Immature natural killer cell (primary cell): ENCODE measurements around the gene GLB1L2. TPM values are rescaled to one million over a fixed set of nuclear protein-coding genes. Genes with fewer than 3 reads are reported as not detected.

Experiments used
- DNase-seq, 3 donors: peaks; one replicate each; pipeline ENCODE4 v3.0.0; 2022; ENCODE audit warnings: mixed read lengths in 1 of 3
- H3K27ac Mint-ChIP-seq, 6 donors: one replicate each; pipeline ENCODE4 v1.8.0; 2020; ENCODE audit warnings: mixed read lengths in 6 of 6, mild to moderate bottlenecking in 5 of 6, inconsistent platforms in 4 of 6, moderate library complexity in 3 of 6
- H3K27me3 Mint-ChIP-seq, 3 donors: one replicate each; pipeline ENCODE4 v1.8.0; 2020 to 2021; ENCODE audit warnings: low read depth in 3 of 3, mild to moderate bottlenecking in 3 of 3, mixed read lengths in 3 of 3, moderate library complexity in 3 of 3, inconsistent platforms in 1 of 3
- H3K36me3 Mint-ChIP-seq, 3 donors: one replicate each; pipeline ENCODE4 v1.8.0; 2020; ENCODE audit warnings: mixed read lengths in 3 of 3, inconsistent platforms in 2 of 3, mild to moderate bottlenecking in 2 of 3
- H3K4me1 Mint-ChIP-seq, 2 donors: one replicate each; pipeline ENCODE4 v1.8.0; 2020; ENCODE audit warnings: inconsistent platforms in 2 of 2, mild to moderate bottlenecking in 2 of 2, mixed read lengths in 2 of 2, moderate library complexity in 1 of 2
- H3K4me3 Mint-ChIP-seq, 5 donors: one replicate each; pipeline ENCODE4 v1.8.0; 2020; ENCODE audit warnings: mild to moderate bottlenecking in 5 of 5, mixed read lengths in 5 of 5, inconsistent platforms in 3 of 5, moderate library complexity in 3 of 5
- H3K9me3 Mint-ChIP-seq, 6 donors: one replicate each; pipeline ENCODE4 v1.8.0; 2020; ENCODE audit warnings: mild to moderate bottlenecking in 6 of 6, mixed read lengths in 6 of 6, inconsistent platforms in 4 of 6, moderate library complexity in 3 of 6
- polyA plus RNA-seq, 3 donors: library from polyadenylated mRNA; unstranded; fragments of 300-500 nt; fragmentation: Illumina TruSeq; gene quantifications; one replicate each; pipeline ENCODE4 v1.2.3, GENCODE V29; 2021

Gene GLB1L2
- polyA plus RNA-seq, 3 donors from 2014 or later, result 1.4 to 1.7 TPM; not detected in 1

DNA sequence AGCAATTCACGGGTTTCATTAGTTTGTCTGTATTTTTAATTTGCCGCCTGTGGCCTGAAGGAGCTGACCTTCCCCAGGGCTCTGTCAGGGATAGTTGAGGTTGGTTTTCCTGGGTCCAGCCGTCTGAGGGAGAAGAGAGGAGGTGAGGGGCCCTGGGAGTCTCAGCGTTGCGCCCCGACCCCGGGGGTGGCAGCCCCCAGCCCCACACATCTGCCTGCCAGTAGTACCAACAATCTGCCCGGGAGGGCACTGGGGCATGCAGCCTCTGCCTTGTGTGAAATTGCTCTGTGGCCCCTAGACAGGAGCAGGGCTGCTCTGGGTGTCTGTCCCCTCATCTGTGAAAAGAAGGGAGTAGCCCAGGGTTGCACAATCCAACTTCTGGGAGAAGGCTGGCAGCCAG is 73.6 kb downstream of the GLB1L2 start:
- H3K4me1 Mint-ChIP-seq, result peaks cover 61 to 71% of the 10 kb centered on the region in 2 donors
- H3K9me3 Mint-ChIP-seq, result no peaks in the 10 kb centered on the region
- peak overlapping the region in 1 of 5 donors; percentile 15 for H3K4me3 Mint-ChIP-seq
- no peak for DNase-seq
- peaks cover 0 to 7% (median 4%) of the 10 kb centered on the region in 3 donors for H3K36me3 Mint-ChIP-seq
- H3K27me3 Mint-ChIP-seq, result peaks cover 0 to 7% (median 0%) of the 10 kb centered on the region in 3 donors
- H3K27ac Mint-ChIP-seq, result peak overlapping the region in 2 of 6 donors; percentile 23 to 56

- H3K9me3 Mint-ChIP-seq, result no peaks in the 10 kb centered on the region
- DNase-seq, result no peak
- peaks cover 0 to 7% (median 0%) of the 10 kb centered on the region in 3 donors for H3K27me3 Mint-ChIP-seq
- H3K36me3 Mint-ChIP-seq, result peaks cover 0 to 7% (median 4%) of the 10 kb centered on the region in 3 donors
- H3K4me3 Mint-ChIP-seq, result peak overlapping the region in 4 of 5 donors; percentile 30 to 61 (median 49)
- peak overlapping the region; percentile 0 to 79 (median 72) for H3K27ac Mint-ChIP-seq
- peaks cover 62 to 71% of the 10 kb centered on the region in 2 donors for H3K4me1 Mint-ChIP-seq
These were observed 74.1 kb downstream of the GLB1L2 start for GRCh38 chr11:134405841-134406240.

- Mint-ChIP-seq H3K9me3 (no peaks in the 10 kb centered on the region), H3K4me1 (peaks cover 61 to 69% of the 10 kb centered on the region in 2 donors), H3K27me3 (peaks cover 0 to 14% (median 6%) of the 10 kb centered on the region in 3 donors), H3K36me3 (peaks cover 0 to 7% (median 4%) of the 10 kb centered on the region in 3 donors), H3K27ac (peak overlapping the region; percentile 62 to 85 (median 78)), H3K4me3 (peak overlapping the region; percentile 50 to 76 (median 64))
- DNase-seq, result peak in 2 of 3 donors; percentile 18 to 46
These were observed 74.7 kb downstream of the GLB1L2 start for GRCh38 chr11:134406264-134407185.

DNA sequence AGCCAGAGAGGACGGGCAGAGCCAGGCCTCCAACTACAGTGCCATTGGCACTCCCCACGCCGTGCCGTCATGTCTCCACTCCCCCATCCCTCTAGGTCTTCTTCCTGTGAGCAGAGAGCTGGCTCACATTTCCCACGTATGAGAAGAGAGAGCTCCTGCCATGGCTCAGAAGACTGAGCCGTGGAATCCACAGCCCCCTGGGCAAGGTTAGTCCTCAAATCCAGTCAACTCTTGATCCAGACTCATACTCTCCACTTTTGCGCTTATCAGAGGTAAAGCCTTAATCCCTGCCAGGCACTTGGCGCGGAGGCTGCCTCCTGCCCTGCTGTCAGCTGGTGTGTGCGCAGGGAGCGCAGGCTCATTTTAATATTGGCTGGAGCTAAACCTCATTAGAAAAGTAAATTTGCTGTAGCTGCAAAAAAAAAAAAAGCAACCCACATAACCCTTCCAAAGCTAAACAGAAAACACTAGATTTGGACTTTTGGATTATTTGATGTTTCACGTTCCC is 75.6 kb downstream of the GLB1L2 start:
- peak overlapping the region; percentile 47 to 76 (median 58) for H3K4me3 Mint-ChIP-seq
- peaks cover 0 to 7% (median 4%) of the 10 kb centered on the region in 3 donors for H3K36me3 Mint-ChIP-seq
- peak overlapping the region in 5 of 6 donors; percentile 42 to 85 (median 78) for H3K27ac Mint-ChIP-seq
- peaks cover 0 to 15% (median 7%) of the 10 kb centered on the region in 3 donors for H3K27me3 Mint-ChIP-seq
- no peak for DNase-seq
- no peaks in the 10 kb centered on the region for H3K9me3 Mint-ChIP-seq
- H3K4me1 Mint-ChIP-seq, result peaks cover 56 to 63% of the 10 kb centered on the region in 2 donors

- no peaks in the 10 kb centered on the region for H3K9me3 Mint-ChIP-seq
- H3K4me1 Mint-ChIP-seq, result peaks cover 52 to 57% of the 10 kb centered on the region in 2 donors
- H3K27ac Mint-ChIP-seq, result peak overlapping the region in 4 of 6 donors; percentile 7 to 79 (median 72)
These were observed 76.1 kb downstream of the GLB1L2 start for GRCh38 chr11:134407923-134408322.

GRCh38 chr11:134409552-134410429 is 78.0 kb downstream of the GLB1L2 start:
- DNase-seq, result no peak
- peak overlapping the region; percentile 5 to 87 (median 60) for H3K27ac Mint-ChIP-seq
- peaks cover 7 to 24% (median 11%) of the 10 kb centered on the region in 3 donors for H3K27me3 Mint-ChIP-seq
- H3K4me1 Mint-ChIP-seq, result peaks cover 55 to 57% of the 10 kb centered on the region in 2 donors
- peaks cover 0 to 2% (median 0%) of the 10 kb centered on the region in 6 donors for H3K9me3 Mint-ChIP-seq
- H3K36me3 Mint-ChIP-seq, result peaks cover 0 to 7% (median 4%) of the 10 kb centered on the region in 3 donors
- H3K4me3 Mint-ChIP-seq, result peak overlapping the region; percentile 87 to 92 (median 87)

More at GRCh38 chr11:134407923-134408322, 76.1 kb downstream of the GLB1L2 start:
- Mint-ChIP-seq H3K27me3 (peaks cover 2 to 15% (median 7%) of the 10 kb centered on the region in 3 donors), H3K4me3 (peak overlapping the region in 2 of 5 donors; percentile 75 to 76), H3K36me3 (peaks cover 0 to 7% (median 4%) of the 10 kb centered on the region in 3 donors)
- DNase-seq, result no peak

- Mint-ChIP-seq H3K4me3 (peak overlapping the region; percentile 87 to 92 (median 87)), H3K36me3 (peaks cover 0 to 7% (median 4%) of the 10 kb centered on the region in 3 donors), H3K27ac (peak overlapping the region; percentile 55 to 87 (median 74)), H3K27me3 (peaks cover 7 to 24% (median 11%) of the 10 kb centered on the region in 3 donors), H3K4me1 (peaks cover 52 to 62% of the 10 kb centered on the region in 2 donors), H3K9me3 (peaks cover 0 to 2% (median 0%) of the 10 kb centered on the region in 6 donors)
- peak in 1 of 3 donors; percentile 8 for DNase-seq
These were observed 79.0 kb downstream of the GLB1L2 start for GRCh38 chr11:134410766-134411165.

DNA sequence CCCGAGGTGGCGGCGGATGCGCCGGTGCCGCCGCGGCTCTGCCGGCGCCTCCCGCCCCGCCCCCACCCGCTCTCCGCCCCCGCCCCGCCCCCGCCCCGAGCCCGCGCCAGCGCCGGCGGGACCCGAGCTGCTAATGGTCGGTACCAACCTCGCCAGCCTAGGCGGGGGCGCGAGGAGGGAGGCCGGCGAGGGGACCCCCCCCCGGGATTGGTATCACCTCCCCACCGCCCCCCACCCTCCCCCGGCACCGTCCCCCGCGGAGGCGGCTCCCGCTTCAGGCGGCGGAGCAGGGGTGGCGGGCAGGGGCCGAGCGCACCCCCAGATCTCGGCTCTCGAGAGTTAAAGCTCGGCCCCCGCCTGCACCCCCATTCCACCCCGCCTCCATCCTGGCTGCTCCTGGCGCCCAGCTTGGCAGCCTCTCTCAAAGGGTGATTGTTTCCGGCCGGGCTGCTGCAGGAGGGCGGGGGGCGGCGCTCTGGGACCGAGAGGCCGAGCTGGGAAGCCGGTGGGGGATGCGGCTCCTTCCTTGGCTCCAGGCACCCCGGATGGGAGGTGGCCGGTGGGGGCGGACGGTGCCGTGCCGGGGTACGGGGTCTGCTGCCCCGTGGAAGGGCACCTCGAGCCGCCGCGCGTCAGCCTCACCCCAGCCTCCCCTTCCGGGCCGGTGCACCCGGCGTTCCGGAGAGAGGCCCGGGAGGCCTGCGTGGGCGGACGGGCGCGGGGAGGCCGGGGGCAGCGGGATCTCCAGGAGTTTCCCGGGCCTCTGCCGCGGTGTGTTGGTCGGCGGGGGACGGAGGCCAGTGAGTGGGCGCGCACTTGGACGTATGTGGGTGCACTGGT is 80.6 kb downstream of the GLB1L2 start, which contains the start of gene B3GAT1:
Gene B3GAT1, minus strand, starts transcription at position 40 of the 840 bp plus-strand sequence. CDS start 24,583 bp downstream, outside the sequence.
- Mint-ChIP-seq H3K4me3 (peak within 1 kb of the TSS; percentile 87 to 92 (median 87)), H3K9me3 (peaks cover 0 to 2% (median 0%) of the 10 kb centered on the region in 6 donors), H3K27me3 (peaks cover 7 to 22% (median 11%) of the 10 kb centered on the region in 3 donors), H3K36me3 (peaks cover 0 to 7% (median 4%) of the 10 kb centered on the region in 3 donors), H3K4me1 (peaks cover 39 to 47% of the 10 kb centered on the region in 2 donors), H3K27ac (peak within 1 kb of the TSS; percentile 55 to 87 (median 74))
- peak; percentile 22 to 56 (median 41) for DNase-seq

DNA sequence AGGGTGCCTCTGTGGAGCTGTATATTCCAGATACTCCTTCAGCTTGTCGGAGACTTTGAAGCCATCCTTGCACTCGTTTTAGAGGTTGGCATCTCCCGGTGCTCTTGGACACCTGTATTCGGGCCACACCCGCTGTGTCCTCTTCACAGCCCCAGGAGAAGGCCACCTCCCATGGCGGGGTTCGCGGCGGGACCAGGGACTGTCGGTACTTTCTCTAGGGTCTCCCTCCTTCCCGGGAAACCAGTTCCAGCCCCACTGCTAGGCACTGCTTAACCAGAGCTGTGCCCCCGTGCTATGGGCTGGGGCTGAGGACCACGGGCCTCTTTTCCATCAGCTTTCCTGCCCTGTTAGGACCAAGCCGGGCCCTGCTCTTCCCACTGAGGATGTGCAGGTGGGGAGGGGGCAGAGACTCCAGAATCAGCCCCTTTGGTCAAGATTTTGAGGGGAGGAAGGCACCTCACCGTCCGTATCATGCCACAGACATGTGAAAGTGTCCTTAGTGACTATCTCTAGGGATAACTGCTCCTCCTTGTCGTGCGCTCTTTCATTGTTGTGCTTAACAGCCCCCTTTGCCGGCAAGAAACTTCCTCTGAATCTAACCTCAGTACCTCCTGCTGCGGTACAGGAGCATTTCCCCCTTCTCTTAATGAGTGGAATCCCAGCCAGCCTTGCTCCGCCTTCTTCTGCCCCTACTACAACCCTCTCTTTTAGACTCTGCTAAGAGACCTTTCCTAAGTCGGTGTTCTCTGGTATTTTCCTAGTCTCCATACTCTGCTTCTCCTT is 81.4 kb downstream of the GLB1L2 start:
- no peak for DNase-seq
- peaks cover 0 to 7% (median 4%) of the 10 kb centered on the region in 3 donors for H3K36me3 Mint-ChIP-seq
- H3K4me1 Mint-ChIP-seq, result peaks cover 34 to 41% of the 10 kb centered on the region in 2 donors
- H3K4me3 Mint-ChIP-seq, result peak overlapping the region; percentile 68 to 91 (median 77)
- peaks cover 7 to 22% (median 11%) of the 10 kb centered on the region in 3 donors for H3K27me3 Mint-ChIP-seq
- peaks cover 0 to 2% (median 0%) of the 10 kb centered on the region in 6 donors for H3K9me3 Mint-ChIP-seq
- H3K27ac Mint-ChIP-seq, result peak overlapping the region in 4 of 6 donors; percentile 10 to 37 (median 27)

- no peak for DNase-seq
- Mint-ChIP-seq H3K27me3 (peaks cover 7 to 22% (median 13%) of the 10 kb centered on the region in 3 donors), H3K4me1 (peaks cover 34 to 40% of the 10 kb centered on the region in 2 donors), H3K27ac (peak overlapping the region in 1 of 6 donors; percentile 10), H3K4me3 (peak overlapping the region; percentile 68 to 91 (median 77)), H3K9me3 (peaks cover 0 to 2% (median 0%) of the 10 kb centered on the region in 6 donors), H3K36me3 (peaks cover 0 to 8% (median 4%) of the 10 kb centered on the region in 3 donors)
These were observed 82.3 kb downstream of the GLB1L2 start for GRCh38 chr11:134413826-134414731.
